Activated CD4-positive, alpha-beta T cell treated with anti-CD3 and anti-CD28 coated beads, Interleukin-2, amount 50 U/mL, for 4 hours (primary cell): ENCODE measurements around the gene DYNC2H1.

Source experiments
- DNase-seq, 2 experiments: peaks; one replicate each; pipeline ENCODE4 v3.0.0-alpha.2; 2020

DYNC2H1 gene

GRCh38 chr11:103281301-103281700 lies 172.1 kb downstream of the DYNC2H1 start:
- DNase-seq: no peak

GRCh38 chr11:103284260-103284659 lies 175.0 kb downstream of the DYNC2H1 start:
- no peak for DNase-seq

DNA sequence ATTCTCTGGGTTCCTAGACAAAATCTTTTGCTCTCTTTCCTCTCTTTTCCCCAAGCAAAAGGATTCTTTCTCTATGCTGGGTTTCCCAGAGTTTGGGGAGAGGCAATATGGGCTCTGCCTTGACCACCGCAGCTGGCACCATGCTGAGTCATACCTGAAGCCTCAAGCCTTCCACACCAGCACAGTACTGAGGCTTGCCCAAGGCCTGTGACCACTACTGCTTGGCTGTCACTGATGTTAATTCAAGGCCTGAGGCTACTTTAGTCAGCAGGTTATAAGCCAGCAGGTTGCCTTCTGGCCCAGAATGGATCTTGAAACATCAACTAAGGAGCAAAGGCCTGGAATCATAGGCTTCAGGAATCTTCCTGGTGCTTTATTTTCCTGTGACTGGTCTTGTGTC lies 185.3 kb downstream of the DYNC2H1 start:
- DNase-seq: no peak

DNA sequence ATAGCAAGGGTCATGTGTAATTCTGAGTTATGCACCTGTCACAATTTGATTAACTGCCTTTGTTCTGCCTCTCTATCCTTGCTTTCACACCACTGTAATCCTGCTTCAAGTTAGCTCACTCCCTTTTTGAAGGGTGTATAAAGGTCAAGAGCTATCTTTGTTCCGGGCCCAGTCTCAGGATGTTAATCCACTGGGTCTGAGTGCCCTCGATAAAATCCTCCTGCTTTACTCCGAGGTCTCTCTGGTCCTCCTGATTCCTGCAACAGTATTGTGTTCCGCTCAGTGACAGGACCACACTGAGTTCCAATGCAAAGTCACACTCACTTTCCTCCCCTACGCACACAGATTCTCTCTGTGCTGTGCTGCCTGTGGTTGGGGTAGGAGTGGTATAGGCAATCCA lies 186.5 kb downstream of the DYNC2H1 start:
- no peak for DNase-seq

GRCh38 chr11:103297900-103298299 lies 188.7 kb downstream of the DYNC2H1 start:
- no peak for DNase-seq

GRCh38 chr11:103315248-103315647 lies 206.0 kb downstream of the DYNC2H1 start:
- no peak for DNase-seq

- no peak for DNase-seq
These were observed 207.9 kb downstream of the DYNC2H1 start for GRCh38 chr11:103317118-103317517.

- no peak for DNase-seq
These were observed 213.6 kb downstream of the DYNC2H1 start for GRCh38 chr11:103322821-103323220.

GRCh38 chr11:103325686-103326069 lies 216.5 kb downstream of the DYNC2H1 start:
- no peak for DNase-seq

DNA sequence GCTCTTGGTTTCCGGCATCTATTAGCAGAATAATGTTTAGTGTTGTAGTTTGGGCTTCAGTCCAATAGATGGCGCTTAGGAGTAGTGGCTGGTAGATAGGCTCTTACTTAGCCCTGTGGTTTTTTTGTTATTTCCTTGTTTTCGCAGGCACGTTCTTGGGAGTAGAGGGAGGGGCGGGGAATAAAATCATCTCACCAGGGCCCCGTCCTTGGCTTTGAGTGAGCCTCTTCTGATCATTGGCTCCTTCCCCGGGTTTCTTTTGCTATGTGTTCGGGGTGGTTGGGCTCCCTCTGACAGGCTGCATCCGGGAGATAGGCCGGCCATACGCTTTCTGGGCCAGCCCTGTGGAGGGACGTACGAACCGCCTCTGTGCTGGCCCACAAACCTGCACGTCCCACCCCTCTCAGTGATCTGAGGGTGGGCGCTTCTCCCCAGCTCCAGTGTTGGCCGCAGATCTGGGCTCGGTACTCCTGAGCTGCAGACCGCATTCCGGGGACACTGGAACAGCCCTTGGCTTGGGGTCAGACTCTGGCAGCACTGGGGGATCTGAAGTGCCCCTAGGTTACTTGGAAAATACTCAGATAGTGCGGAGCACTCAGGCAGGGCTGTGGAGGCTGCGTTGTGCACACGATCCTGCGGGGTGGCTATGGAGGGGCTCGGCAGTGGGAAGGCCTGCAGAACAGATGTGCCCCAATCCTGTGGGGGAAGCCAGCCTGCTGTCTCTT lies 217.0 kb downstream of the DYNC2H1 start:
- no peak for DNase-seq

GRCh38 chr11:103327721-103328120 lies 218.5 kb downstream of the DYNC2H1 start:
- no peak for DNase-seq

GRCh38 chr11:103332409-103332808 lies 223.2 kb downstream of the DYNC2H1 start:
- no peak for DNase-seq

- DNase-seq: no peak
These were observed 229.6 kb downstream of the DYNC2H1 start for GRCh38 chr11:103338621-103339484.

DNA sequence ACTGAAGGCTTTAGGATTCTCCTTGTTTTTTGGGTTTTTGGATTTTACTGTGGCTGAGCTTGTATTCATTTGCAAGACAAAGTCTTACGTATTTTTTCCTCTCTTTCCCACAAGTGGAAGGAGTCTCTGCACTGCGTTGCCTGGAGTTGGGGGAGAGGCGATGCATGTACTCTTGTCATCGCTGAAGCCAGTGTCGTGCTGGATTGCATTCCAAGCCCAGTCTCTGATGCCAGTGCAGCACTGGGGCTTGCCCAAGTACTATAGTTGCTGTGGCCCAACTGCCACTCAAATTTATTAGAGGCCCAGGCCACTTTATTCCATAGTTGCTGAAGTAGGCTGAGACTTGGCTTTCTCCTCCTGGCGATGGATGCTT lies 230.2 kb downstream of the DYNC2H1 start:
- DNase-seq: no peak

GRCh38 chr11:103340956-103341355 lies 231.7 kb downstream of the DYNC2H1 start:
- DNase-seq: no peak

GRCh38 chr11:103344886-103345285 lies 235.7 kb downstream of the DYNC2H1 start:
- DNase-seq: no peak

DNA sequence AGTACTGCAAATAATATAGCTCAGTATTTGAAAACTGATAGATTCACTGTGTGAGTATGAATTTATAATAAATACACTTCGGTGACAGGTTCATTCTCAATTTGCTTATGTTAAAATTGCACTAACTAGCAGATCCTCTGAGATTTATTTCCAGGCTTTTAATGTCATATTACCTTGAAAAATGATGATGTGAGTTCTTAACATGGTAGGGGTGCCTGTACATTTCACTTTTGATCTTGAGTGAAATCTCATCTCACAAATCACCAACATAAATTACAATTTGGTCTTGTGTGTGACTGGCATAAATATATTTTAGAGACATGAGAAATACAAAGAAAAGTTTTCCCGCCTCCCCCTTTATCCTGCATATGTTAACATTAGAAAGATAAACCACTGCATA lies 240.4 kb downstream of the DYNC2H1 start:
- DNase-seq: no peak

- DNase-seq: no peak
These were observed 245.4 kb downstream of the DYNC2H1 start for GRCh38 chr11:103354656-103355055.

DNA sequence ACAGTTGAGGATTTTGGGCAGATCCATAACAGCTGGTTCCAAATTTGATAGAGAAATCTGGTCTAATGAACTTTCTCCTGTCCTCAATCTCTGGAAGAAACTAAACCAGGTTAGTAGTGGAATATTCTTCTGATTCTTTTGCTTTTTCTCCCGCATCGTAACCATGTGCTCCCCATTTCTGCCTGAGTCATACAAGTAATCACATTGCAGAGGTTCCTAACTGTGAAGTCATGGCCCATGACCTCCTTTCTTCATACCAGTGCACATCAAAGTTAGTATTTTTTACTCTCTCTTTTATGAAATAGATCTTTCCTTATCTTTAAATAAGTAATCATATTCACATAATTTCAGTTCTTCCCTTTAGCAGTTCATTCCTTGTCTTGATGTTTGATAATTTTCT lies 249.0 kb downstream of the DYNC2H1 start:
- no peak for DNase-seq

DNA sequence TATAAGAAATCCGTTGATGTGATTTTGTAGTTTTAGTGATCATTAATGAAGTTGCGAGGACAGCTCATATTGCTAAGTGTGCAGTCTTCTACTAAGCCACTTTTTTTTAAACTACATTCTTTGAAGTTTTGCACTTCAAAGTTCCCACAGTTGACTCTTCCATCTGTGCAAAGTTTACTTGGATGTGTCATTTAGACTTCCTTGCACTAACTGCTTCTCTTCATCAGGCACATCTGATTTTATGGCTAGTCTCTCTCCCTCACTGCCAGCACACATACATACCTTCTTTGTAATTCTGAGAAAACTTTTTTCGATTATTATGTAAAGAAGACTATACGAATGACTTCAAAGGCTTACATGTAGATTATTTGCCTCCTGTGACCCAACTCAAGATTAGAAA lies 250.0 kb downstream of the DYNC2H1 start:
- DNase-seq: no peak

- no peak for DNase-seq
These were observed 255.5 kb downstream of the DYNC2H1 start for GRCh38 chr11:103364687-103365086.

- DNase-seq: no peak
These were observed 258.4 kb downstream of the DYNC2H1 start for GRCh38 chr11:103367650-103368049.

DNA sequence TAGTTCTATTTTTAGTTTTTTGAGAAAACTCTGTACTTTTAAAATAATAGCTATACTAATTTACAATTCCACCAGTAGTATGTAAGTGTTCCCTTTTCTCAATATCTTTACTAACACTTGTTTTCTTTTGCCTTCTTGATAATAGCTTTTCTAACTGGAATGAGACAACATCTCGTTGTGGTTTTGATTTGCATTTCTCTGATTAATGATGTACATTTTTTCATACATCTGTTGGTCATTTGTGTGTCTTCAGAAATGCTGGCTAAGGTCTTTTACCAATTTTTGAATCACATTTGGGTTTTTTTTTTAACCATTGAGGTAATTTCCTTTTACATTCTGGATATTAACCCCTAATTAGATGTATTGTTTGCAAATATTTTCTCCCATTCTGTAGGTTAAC lies 258.9 kb downstream of the DYNC2H1 start:
- DNase-seq: no peak

- no peak for DNase-seq
These were observed 260.9 kb downstream of the DYNC2H1 start for GRCh38 chr11:103370076-103370475.
